Activated CD8-positive, alpha-beta T cell treated with anti-CD3 and anti-CD28 coated beads for 36 hours (primary cell): ENCODE results near the gene TMEM52. TPM values are rescaled to one million over a fixed set of nuclear protein-coding genes. Genes with fewer than 3 reads are reported as not detected.
A peak's percentile ranks its signal among the peaks of the same experiment; 100 is the strongest.

Experiments
- ATAC-seq: fragments of 200-7000 bp; cut with Tn5 transposase; one replicate; pipeline ENCODE4 v1.10.0; 2021; ENCODE audit warnings: mild to moderate bottlenecking, moderate library complexity
- CTCF ChIA-PET: fragments of 350-600 bp; sonication (Branson Sonifier 250); formaldehyde crosslinking; loops from one replicate; lab custom pipeline; 2021; ENCODE audit warnings: antibody characterized with exemption; lab: Charles Lee
- POLR2A ChIA-PET: fragments of 350-600 bp; sonication (Branson Sonifier 250); formaldehyde crosslinking; loops from one replicate; lab custom pipeline; 2021; ENCODE audit warnings: antibody characterized with exemption; lab: Charles Lee
- DNase-seq: peaks from one replicate; pipeline ENCODE4 v3.0.0-alpha.2; 2020
- H3K27ac Mint-ChIP-seq: one replicate; pipeline ENCODE4 v1.8.0; 2021; ENCODE audit warnings: mild to moderate bottlenecking, mixed read lengths
- H3K27me3 Mint-ChIP-seq: one replicate; pipeline ENCODE4 v1.8.0; 2021; ENCODE audit warnings: mixed read lengths
- H3K36me3 Mint-ChIP-seq: one replicate; pipeline ENCODE4 v1.8.0; 2021; ENCODE audit warnings: low read depth, mixed read lengths
- H3K4me1 Mint-ChIP-seq: one replicate; pipeline ENCODE4 v1.8.0; 2021; ENCODE audit warnings: low read depth, mixed read lengths
- H3K4me3 Mint-ChIP-seq: one replicate; pipeline ENCODE4 v1.8.0; 2021; ENCODE audit warnings: mild to moderate bottlenecking, moderate library complexity, mixed read lengths
- H3K9me3 Mint-ChIP-seq: one replicate; pipeline ENCODE4 v1.8.0; 2021; ENCODE audit warnings: mixed read lengths
- CTCF ChIP-seq: fragments of 200-600 bp; IDR thresholded peaks from one replicate; pipeline ENCODE4 v1.8.0; 2022; ENCODE audit warnings: antibody characterized with exemption, mild to moderate bottlenecking
- intact Hi-C: fragments of 100-400 bp; cut with micrococcal nuclease; formaldehyde crosslinking; loops from one replicate; pipeline ENCODE4 v1.10.0; 2022
- total RNA-seq, 2 experiments: library from RNA; stranded (reverse); gene quantifications; one replicate each; pipeline ENCODE4 v1.2.3, GENCODE V29; 2021

Gene TMEM52
- total RNA-seq, 2 experiments from 2014 or later = 2.1 to 2.2 TPM

DNA sequence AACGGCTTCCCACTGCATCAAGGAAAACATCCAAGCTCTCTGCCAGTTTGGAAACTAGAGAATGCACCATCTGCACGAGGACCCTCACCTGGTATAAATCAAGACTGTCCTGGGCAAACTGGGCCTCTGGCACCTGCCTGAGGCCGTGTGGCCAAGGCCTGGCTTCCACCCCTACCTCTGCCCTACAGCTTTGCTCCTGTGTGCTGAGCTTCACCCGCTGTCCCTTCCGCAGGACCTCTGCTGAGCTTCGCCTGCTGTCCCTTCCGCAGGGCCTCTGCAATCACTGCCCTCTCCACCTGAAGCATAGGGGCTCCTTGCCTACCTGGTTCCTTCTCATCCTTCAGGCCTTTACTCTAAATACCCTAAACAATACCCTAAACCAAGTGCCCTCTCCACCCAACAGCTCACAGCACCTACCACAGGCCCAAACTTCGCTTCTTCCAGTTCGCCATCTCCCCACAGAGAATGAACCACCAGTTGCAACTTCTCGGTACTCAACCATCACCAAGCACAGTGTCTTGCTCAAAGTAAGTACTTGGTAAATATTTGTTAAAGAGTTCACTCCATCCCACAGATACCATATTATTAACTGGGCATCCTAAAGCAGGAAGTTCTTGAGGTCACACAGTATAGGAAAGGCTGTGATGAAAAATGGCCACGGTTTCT, 46.6 kb downstream of the TMEM52 start:
- POLR2A ChIA-PET = interaction anchor here (0.9 kb wide), 1 partner anchor 15 kb away, joined by 3 read pairs; no protein-coding TSS in a partner anchor
- H3K27ac Mint-ChIP-seq = peak overlapping the region; percentile 4

DNA sequence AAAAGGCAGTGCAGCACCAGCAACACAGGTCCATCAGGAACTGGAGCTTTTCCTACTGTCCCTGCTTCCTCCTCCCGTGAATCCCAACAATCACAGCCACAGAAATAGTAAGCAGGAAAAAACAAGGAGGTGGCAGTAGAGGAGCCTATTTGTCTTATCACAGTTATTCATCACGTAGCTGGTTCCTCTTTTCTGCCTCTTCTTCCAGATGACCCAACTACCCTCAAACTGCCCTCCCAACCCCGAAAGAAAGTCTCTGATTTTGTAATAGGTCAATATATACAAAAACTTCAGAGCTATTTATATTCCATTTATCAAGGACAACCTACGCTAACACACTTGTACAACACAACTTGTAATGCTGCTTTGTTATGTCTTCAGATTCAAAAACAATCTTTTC, 49.6 kb downstream of the TMEM52 start:
- no peak overlapping the region for H3K4me3 Mint-ChIP-seq
- peaks cover 62% of the 10 kb centered on the region for H3K4me1 Mint-ChIP-seq
- ChIA-PET POLR2A (interaction anchor here (1.1 to 2.7 kb wide), 3 partner anchors 12 to 22 kb away, joined by 4 to 8 read pairs (median 4); no protein-coding TSS in a partner anchor), CTCF (interaction anchor here (1.3 kb wide), 1 partner anchor 9 kb away, joined by 3 read pairs; no protein-coding TSS in a partner anchor)
- peak overlapping the region; percentile 60 for H3K27ac Mint-ChIP-seq
- ATAC-seq = no peak
- no peak for DNase-seq
- peaks cover 48% of the 10 kb centered on the region for H3K36me3 Mint-ChIP-seq
- no peaks in the 10 kb centered on the region for H3K9me3 Mint-ChIP-seq
- intact Hi-C loops = no loop called here
- TF ChIP-seq CTCF = no peak
- H3K27me3 Mint-ChIP-seq = no peaks in the 10 kb centered on the region

More for the DNA sequence above, 46.6 kb downstream of the TMEM52 start:
- ATAC-seq (no peak), DNase-seq (no peak)
- Mint-ChIP-seq H3K36me3 (peaks cover 62% of the 10 kb centered on the region), H3K27me3 (no peaks in the 10 kb centered on the region), H3K9me3 (no peaks in the 10 kb centered on the region), H3K4me3 (no peak overlapping the region), H3K4me1 (peaks cover 67% of the 10 kb centered on the region)
- intact Hi-C loops = no loop called here
- TF ChIP-seq CTCF = no peak
- CTCF ChIA-PET = interaction anchor here (0.8 to 1.2 kb wide), 2 partner anchors 24 to 34 kb away, joined by 3 read pairs; no protein-coding TSS in a partner anchor

Other genes with a start within 250 kb of the TMEM52 start
- 10 to 100 TPM; 21.9 to 23.8 TPM for gene SLC35E2B, start 226.5 kb downstream of the TMEM52 start, total RNA-seq
- 10 to 100 TPM; 64.8 to 70.6 TPM for gene CDK11A, start 194.9 kb downstream of the TMEM52 start, total RNA-seq
- gene NADK, start 140.8 kb downstream of the TMEM52 start, total RNA-seq = 10 to 100 TPM; 57.3 to 65.6 TPM
- gene GNB1, start 28.2 kb downstream of the TMEM52 start, total RNA-seq = 100 to 1,000 TPM; 318 to 330 TPM
- under 1 TPM; 0.47 to 0.76 TPM for gene CALML6, start 4.0 kb downstream of the TMEM52 start, total RNA-seq
- under 1 TPM; 0.38 to 0.41 TPM for gene CFAP74, start 84.5 kb upstream of the TMEM52 start, total RNA-seq
- not detected for gene GABRD, start 100.1 kb upstream of the TMEM52 start, total RNA-seq
- 10 to 100 TPM; 15.4 to 15.7 TPM for gene PRKCZ, start 131.1 kb upstream of the TMEM52 start, total RNA-seq